MM.1S (cell line): ENCODE data around the gene CYTH4.
"Not testable (repeated sequence)": the region's sequence is repeated elsewhere in the genome, so short reads cannot be mapped to it uniquely, and the experiment has no call there.

Experiments
- DNase-seq: peaks from one replicate; pipeline ENCODE4 v3.0.0-alpha.2; 2015
- H2AFZ ChIP-seq: fragments of 300-600 bp; sonication (generic); 2 replicates; pipeline ENCODE4 v1.6.0; 2016; ENCODE audit warnings: antibody characterized with exemption, low read length
- H3F3A ChIP-seq: fragments of 300-600 bp; sonication (generic); 2 replicates; pipeline ENCODE4 v1.6.1; 2016; ENCODE audit warnings: mild to moderate bottlenecking, antibody characterized with exemption, low read length, moderate library complexity, mixed read lengths; ENCODE audit not compliant: insufficient read depth
- H3K27ac ChIP-seq: fragments of 300-600 bp; sonication (generic); 2 replicates; pipeline ENCODE4 v1.5.1; 2016; ENCODE audit warnings: mild to moderate bottlenecking, low read length
- H3K27me3 ChIP-seq: fragments of 300-600 bp; sonication (generic); replicated peaks from 2 replicates; pipeline ENCODE4 v1.6.0; 2016; ENCODE audit warnings: low read length; ENCODE audit not compliant: insufficient read depth
- H3K36me3 ChIP-seq: fragments of 300-600 bp; sonication (generic); replicated peaks from 2 replicates; pipeline ENCODE4 v1.6.1; 2016; ENCODE audit warnings: mild to moderate bottlenecking, low read length, mixed read lengths; ENCODE audit not compliant: insufficient read depth
- H3K4me1 ChIP-seq: fragments of 300-600 bp; sonication (generic); 2 replicates; pipeline ENCODE4 v1.6.1; 2016; ENCODE audit warnings: low read length, mixed read lengths
- H3K4me2 ChIP-seq: fragments of 300-600 bp; sonication (generic); 2 replicates; pipeline ENCODE4 v1.6.0; 2016; ENCODE audit warnings: low read depth, low read length
- H3K4me3 ChIP-seq: fragments of 300-600 bp; sonication (generic); 2 replicates; pipeline ENCODE4 v1.5.1; 2016; ENCODE audit warnings: low read length, mixed read lengths
- H3K79me2 ChIP-seq: fragments of 300-600 bp; sonication (generic); 2 replicates; pipeline ENCODE4 v1.6.1; 2016; ENCODE audit warnings: mixed run types, low read length, mixed read lengths
- H3K9ac ChIP-seq: fragments of 300-600 bp; sonication (generic); 2 replicates; pipeline ENCODE4 v1.6.1; 2016; ENCODE audit warnings: low read length, mixed read lengths
- H3K9me2 ChIP-seq: fragments of 300-600 bp; sonication (generic); replicated peaks from 2 replicates; pipeline ENCODE4 v1.6.1; 2016; ENCODE audit warnings: mild to moderate bottlenecking, low read length, mixed read lengths; ENCODE audit not compliant: insufficient read depth
- H3K9me3 ChIP-seq: fragments of 300-600 bp; sonication (generic); replicated peaks from 2 replicates; pipeline ENCODE4 v1.6.1; 2016; ENCODE audit warnings: mild to moderate bottlenecking, low read length, mixed read lengths; ENCODE audit not compliant: insufficient read depth
- H4K20me1 ChIP-seq: fragments of 300-600 bp; sonication (generic); 2 replicates; pipeline ENCODE4 v1.6.1; 2016; ENCODE audit warnings: mild to moderate bottlenecking, low read length, moderate library complexity, mixed read lengths; ENCODE audit not compliant: insufficient read depth
- CTCF ChIP-seq: fragments of 300-600 bp; sonication (generic); IDR thresholded peaks from 2 replicates; pipeline ENCODE4 v1.5.1; 2016; ENCODE audit warnings: antibody characterized with exemption, low read length, mixed read lengths
- EZH2 ChIP-seq: fragments of 300-600 bp; sonication (generic); optimal IDR thresholded peaks from 2 replicates; pipeline ENCODE3; 2017; ENCODE audit warnings: low read depth, mild to moderate bottlenecking, antibody characterized with exemption, low read length, mixed read lengths
- EZH2phosphoT487 ChIP-seq: fragments of 300-600 bp; sonication (generic); IDR thresholded peaks from 2 replicates; pipeline ENCODE4 v1.6.1; 2018; ENCODE audit warnings: antibody characterized with exemption, low read length

CYTH4 gene

GRCh38 chr22:37248251-37248650 is 34.1 kb upstream of the CYTH4 start:
- Histone ChIP-seq H3K27me3 (no peaks in the 10 kb centered on the region), H3K36me3 (no peaks in the 10 kb centered on the region), H3F3A (peaks cover 29% of the 10 kb centered on the region), H3K9me3 (no peaks in the 10 kb centered on the region), H3K4me3 (no peak overlapping the region), H3K9me2 (no peaks in the 10 kb centered on the region), H2AFZ (no peak overlapping the region), H3K4me2 (no peak overlapping the region), H3K27ac (no peak overlapping the region), H3K4me1 (peaks cover 12% of the 10 kb centered on the region), H3K9ac (no peak overlapping the region), H3K79me2 (peaks cover 13% of the 10 kb centered on the region), H4K20me1 (no peaks in the 10 kb centered on the region)
- TF ChIP-seq EZH2phosphoT487 (no peak), EZH2 (no peak), CTCF (no peak)
- no peak for DNase-seq

GRCh38 chr22:37249986-37250385 is 32.3 kb upstream of the CYTH4 start:
- peaks cover 11% of the 10 kb centered on the region for H3F3A ChIP-seq
- TF ChIP-seq EZH2phosphoT487 = no peak
- TF ChIP-seq CTCF = no peak
- no peak for TF ChIP-seq EZH2

DNA sequence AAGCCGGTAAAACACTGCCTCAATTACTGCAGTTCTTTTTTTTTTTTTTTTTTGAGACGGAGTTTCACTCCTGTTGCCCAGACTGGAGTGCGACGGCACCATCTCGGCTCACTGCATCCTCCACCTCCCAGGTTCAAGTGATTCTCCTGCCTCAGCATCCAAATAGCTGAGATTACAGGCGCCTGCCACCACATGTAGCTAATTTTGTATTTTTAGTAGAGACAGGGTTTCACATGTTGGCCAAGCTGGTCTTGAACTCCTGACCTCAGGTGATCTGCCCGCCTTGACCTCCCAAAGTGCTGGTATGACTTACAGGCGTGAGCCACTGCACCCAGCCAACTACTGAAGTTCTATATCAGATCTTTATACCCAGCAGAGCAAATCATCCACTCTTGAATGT is 30.5 kb upstream of the CYTH4 start:
- H3K4me1 ChIP-seq, H3K27me3 ChIP-seq, H2AFZ ChIP-seq, H3K4me2 ChIP-seq, H3K9me3 ChIP-seq, H3F3A ChIP-seq, H3K79me2 ChIP-seq, H4K20me1 ChIP-seq, H3K9ac ChIP-seq, H3K36me3 ChIP-seq, H3K4me3 ChIP-seq, H3K9me2 ChIP-seq, H3K27ac ChIP-seq, DNase-seq: not testable (repeated sequence)

More at GRCh38 chr22:37249986-37250385, 32.3 kb upstream of the CYTH4 start:
- no peaks in the 10 kb centered on the region for H3K9me3 ChIP-seq
- no peaks in the 10 kb centered on the region for H3K79me2 ChIP-seq
- no peaks in the 10 kb centered on the region for H4K20me1 ChIP-seq
- H3K4me1 ChIP-seq = peaks cover 3% of the 10 kb centered on the region
- no peaks in the 10 kb centered on the region for H3K27me3 ChIP-seq
- H3K9me2 ChIP-seq = no peaks in the 10 kb centered on the region
- H2AFZ ChIP-seq = no peak overlapping the region
- H3K4me2 ChIP-seq = no peak overlapping the region
- H3K4me3 ChIP-seq = no peak overlapping the region
- H3K9ac ChIP-seq = no peak overlapping the region
- no peak for DNase-seq
- H3K27ac ChIP-seq = no peak overlapping the region
- H3K36me3 ChIP-seq = no peaks in the 10 kb centered on the region

- DNase-seq = no peak
- H3K4me3 ChIP-seq = 0 out of 2 replicates have a peak overlapping the region, but pooled peaks have one; percentile 0
- H3K36me3 ChIP-seq = no peaks in the 10 kb centered on the region
- no peaks in the 10 kb centered on the region for H4K20me1 ChIP-seq
- H3K4me1 ChIP-seq = no peaks in the 10 kb centered on the region
- no peaks in the 10 kb centered on the region for H3K9me2 ChIP-seq
- no peak overlapping the region for H3K27ac ChIP-seq
- no peaks in the 10 kb centered on the region for H3K9me3 ChIP-seq
- H3F3A ChIP-seq = no peaks in the 10 kb centered on the region; the same call in 1 of the 2 replicates
- TF ChIP-seq EZH2phosphoT487 (no peak), EZH2 (no peak)
- H2AFZ ChIP-seq = no peak overlapping the region
- no peaks in the 10 kb centered on the region for H3K79me2 ChIP-seq
- H3K27me3 ChIP-seq = no peaks in the 10 kb centered on the region
- H3K9ac ChIP-seq = no peak overlapping the region
- H3K4me2 ChIP-seq = peak overlapping the region; percentile 10; the same call in 1 of the 2 replicates
These were observed 29.1 kb upstream of the CYTH4 start for GRCh38 chr22:37253126-37253660.
